ENCODE data around the gene ACKR1.

ACKR1 gene

GRCh38 chr1:159223004-159223403 lies 18.3 kb downstream of the ACKR1 start:
- no peak for DNase-seq

- DNase-seq, result no peak
These were observed 23.9 kb downstream of the ACKR1 start for GRCh38 chr1:159228554-159228953.

- no peak for DNase-seq
These were observed 24.7 kb downstream of the ACKR1 start for GRCh38 chr1:159229260-159229885.

GRCh38 chr1:159229896-159230295 lies 25.2 kb downstream of the ACKR1 start:
- no peak for DNase-seq

GRCh38 chr1:159239551-159240220 lies 35.0 kb downstream of the ACKR1 start:
- DNase-seq, result no peak

GRCh38 chr1:159247266-159247665 lies 42.6 kb downstream of the ACKR1 start:
- no peak for DNase-seq

- DNase-seq, result no peak
These were observed 43.6 kb downstream of the ACKR1 start for GRCh38 chr1:159248311-159248710.

GRCh38 chr1:159250638-159251216 lies 46.1 kb downstream of the ACKR1 start:
- no peak for DNase-seq
